OCI-LY3 (cell line): ENCODE measurements around the gene TMEM213.

Source experiments
- EZH2phosphoT487 ChIP-seq: fragments of 200-600 bp; shearing (Covaris generic); IDR thresholded peaks from 2 replicates; pipeline ENCODE4 v1.6.1; 2018; ENCODE audit warnings: antibody characterized with exemption, mixed run types, low read depth
- TF ChIP-seq, protein P1 (sequence below): fragments of 200-600, 300-600 bp; sonication (generic); IDR thresholded peaks from 2 replicates; pipeline ENCODE4 v1.5.1; 2014; ENCODE audit warnings: antibody characterized with exemption, low read length, low read depth

DNA sequence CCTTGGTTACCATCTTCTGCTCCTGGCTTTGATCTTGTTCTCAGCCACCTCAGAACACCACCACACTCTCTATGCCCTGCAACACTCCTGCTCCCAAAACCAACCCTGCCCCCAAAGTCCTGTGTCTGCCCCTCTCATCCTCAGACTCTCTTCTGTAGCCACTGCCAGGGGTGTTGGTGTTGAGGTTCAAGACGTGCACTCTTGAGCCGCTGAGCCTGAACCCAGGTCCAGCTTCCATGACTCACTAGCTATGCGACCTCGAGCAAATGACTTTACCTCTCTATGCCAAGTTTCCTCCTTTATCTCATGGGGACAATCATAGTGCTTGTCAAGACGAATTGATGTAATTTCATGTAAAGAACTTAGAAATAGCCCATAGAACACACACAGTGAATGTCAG, 1.0 kb downstream of the TMEM213 start:
- TF ChIP-seq EZH2phosphoT487 = no peak
- TF ChIP-seq, protein P1, sequence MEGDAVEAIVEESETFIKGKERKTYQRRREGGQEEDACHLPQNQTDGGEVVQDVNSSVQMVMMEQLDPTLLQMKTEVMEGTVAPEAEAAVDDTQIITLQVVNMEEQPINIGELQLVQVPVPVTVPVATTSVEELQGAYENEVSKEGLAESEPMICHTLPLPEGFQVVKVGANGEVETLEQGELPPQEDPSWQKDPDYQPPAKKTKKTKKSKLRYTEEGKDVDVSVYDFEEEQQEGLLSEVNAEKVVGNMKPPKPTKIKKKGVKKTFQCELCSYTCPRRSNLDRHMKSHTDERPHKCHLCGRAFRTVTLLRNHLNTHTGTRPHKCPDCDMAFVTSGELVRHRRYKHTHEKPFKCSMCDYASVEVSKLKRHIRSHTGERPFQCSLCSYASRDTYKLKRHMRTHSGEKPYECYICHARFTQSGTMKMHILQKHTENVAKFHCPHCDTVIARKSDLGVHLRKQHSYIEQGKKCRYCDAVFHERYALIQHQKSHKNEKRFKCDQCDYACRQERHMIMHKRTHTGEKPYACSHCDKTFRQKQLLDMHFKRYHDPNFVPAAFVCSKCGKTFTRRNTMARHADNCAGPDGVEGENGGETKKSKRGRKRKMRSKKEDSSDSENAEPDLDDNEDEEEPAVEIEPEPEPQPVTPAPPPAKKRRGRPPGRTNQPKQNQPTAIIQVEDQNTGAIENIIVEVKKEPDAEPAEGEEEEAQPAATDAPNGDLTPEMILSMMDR = no peak
